GM12875 (cell line): Measurements from ENCODE around the gene ZNF467.

ENCODE experiments used
- H3K4me3 ChIP-seq: one replicate; pipeline ENCODE4 v1.5.1; 2011; ENCODE audit warnings: low read depth, low read length, control low read depth
- TF ChIP-seq, protein P1 (sequence below): IDR thresholded peaks from 2 replicates; pipeline ENCODE4 v1.5.1; 2011; ENCODE audit warnings: low read depth, mild to moderate bottlenecking, control low read depth, inconsistent platforms, low read length, moderate library complexity, borderline replicate concordance; ENCODE audit not compliant: insufficient read depth

Gene ZNF467

DNA sequence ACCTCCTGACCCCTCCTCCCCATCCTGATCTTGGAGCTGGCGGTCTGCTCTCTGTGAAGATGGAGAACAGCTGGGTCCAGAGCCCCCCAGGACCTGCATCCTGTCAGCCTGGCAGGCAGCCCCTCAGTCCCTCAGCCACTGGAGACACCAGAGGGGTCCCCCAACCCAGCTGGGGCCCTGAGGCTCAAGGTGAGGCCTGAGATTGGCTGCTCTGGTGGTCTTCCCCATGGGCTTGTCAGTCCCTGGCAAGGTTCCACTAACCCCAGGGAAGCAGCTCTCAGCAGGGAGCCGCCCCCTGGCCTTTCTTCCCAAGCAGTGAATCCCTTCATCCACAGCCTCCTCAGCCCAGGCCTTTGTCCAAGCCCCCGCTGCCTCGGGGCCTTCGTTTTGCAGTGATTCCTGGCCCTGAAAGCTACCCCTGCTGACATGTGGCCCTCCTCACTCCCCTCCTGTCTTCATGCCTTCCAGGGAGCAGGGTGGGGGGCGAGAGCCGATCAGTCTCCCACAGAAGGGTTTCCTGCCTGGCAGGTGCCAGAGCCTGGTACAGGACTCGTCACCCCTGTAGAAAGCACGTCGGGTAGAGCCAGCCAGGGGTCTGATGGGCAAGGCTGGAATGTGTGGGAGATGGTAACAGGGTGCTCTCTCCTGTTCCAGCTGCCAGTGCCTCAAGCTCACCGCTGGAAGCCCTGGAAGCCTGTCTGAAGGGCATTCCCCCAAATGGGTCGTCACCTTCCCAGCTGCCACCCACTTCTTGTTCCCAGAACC is 48.5 kb downstream of the ZNF467 start:
- H3K4me3 ChIP-seq, result no peak overlapping the region
- TF ChIP-seq, protein P1, sequence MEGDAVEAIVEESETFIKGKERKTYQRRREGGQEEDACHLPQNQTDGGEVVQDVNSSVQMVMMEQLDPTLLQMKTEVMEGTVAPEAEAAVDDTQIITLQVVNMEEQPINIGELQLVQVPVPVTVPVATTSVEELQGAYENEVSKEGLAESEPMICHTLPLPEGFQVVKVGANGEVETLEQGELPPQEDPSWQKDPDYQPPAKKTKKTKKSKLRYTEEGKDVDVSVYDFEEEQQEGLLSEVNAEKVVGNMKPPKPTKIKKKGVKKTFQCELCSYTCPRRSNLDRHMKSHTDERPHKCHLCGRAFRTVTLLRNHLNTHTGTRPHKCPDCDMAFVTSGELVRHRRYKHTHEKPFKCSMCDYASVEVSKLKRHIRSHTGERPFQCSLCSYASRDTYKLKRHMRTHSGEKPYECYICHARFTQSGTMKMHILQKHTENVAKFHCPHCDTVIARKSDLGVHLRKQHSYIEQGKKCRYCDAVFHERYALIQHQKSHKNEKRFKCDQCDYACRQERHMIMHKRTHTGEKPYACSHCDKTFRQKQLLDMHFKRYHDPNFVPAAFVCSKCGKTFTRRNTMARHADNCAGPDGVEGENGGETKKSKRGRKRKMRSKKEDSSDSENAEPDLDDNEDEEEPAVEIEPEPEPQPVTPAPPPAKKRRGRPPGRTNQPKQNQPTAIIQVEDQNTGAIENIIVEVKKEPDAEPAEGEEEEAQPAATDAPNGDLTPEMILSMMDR, result no peak

DNA sequence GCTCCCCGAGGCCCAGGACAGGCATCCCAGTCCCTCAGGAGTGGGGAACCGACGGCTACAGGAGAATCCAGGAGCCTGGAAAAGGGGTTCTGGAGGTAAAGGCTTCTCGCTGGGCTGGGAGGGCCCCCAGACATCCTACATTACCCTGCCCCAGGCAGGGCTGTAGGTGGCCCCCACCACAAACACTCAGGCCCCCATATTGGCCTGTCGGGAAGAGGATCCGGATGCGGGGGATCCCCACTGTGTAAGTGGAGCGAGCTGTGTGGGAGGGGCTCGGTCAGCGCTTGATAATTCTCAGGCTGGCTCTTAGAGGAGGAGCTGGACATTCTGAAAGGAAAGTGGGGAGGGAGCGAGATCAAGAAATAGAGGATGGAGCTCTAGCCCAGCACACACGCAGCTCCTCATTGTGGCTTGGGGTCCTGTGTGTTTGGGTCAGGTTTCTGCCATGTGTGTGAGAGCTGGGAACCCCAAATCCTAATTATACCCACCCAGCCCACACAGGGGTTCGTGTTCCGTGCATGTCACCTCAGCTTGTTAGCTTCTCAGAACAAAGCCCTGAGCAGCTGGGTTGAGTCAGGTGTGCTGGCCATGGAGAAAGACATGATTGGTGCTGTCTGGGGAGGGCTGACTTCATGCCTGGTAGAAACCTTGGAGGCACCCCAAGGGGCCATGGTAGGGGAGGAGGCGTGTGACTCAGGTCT is 49.4 kb downstream of the ZNF467 start:
- TF ChIP-seq, protein P1, result no peak
- no peak overlapping the region for H3K4me3 ChIP-seq

DNA sequence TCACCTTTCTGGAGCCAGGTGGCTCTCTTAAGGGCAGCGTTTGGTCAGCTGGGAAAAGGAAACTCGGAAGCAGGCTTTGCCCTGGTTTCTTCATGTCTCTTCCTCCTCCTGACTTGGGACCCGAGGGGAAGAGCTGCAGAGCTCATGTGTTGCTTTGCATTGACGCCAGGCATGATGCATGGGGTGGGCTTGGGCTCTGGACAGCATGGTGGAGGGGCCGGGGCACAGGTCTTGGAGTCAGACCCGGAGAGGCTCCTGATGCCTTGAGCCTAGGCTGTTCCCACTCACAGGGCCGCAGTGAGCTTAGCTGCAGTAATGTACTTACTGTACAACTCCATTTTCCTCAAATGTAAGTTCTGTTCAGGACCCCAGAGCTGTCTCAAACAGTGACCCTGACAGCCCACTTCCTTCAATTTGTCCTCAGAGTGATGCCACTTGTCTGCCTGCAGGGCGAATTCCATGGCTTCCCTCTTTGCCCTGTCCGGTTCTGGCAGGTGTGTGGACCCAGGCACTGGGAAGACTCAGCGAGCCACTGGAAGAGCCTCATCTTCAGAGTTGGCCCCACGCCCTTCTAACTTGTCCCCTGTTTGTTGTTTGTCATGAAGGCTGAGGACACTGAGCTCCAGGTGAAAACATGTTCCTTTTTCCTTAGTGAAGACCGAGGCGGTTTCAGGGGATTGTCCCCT is 50.2 kb downstream of the ZNF467 start:
- H3K4me3 ChIP-seq, result no peak overlapping the region
- TF ChIP-seq, protein P1, result no peak

DNA sequence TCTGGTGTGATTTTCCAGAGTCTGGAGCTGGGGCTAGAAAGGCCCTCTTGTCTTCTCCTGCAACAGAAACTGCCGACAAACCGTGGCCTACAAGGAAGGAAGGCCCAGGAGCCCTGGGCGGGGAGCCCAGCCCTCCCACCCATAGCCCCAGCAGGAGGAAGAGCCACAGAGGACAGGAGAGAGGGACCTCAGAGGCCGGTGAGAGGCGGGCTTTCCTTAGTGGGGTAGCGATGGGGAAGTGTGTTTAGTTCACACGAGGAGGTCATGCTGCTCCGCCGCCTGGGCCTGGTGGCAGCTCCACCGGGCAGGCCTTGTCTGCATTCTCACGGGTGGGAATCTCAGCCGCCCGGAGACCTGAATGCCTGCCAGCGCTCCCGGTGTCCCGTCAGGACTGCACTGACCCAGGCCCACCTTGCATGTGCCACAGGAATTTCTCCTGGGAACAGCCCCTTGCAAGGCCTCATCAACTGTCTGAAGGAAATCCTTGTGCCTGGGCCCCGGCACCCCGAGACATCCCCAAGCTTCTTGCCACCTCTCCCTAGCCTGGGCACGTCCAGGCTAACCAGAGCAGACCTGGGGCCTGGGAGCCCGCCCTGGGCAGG is 50.9 kb downstream of the ZNF467 start:
- H3K4me3 ChIP-seq, result no peak overlapping the region
- TF ChIP-seq, protein P1, result no peak

DNA sequence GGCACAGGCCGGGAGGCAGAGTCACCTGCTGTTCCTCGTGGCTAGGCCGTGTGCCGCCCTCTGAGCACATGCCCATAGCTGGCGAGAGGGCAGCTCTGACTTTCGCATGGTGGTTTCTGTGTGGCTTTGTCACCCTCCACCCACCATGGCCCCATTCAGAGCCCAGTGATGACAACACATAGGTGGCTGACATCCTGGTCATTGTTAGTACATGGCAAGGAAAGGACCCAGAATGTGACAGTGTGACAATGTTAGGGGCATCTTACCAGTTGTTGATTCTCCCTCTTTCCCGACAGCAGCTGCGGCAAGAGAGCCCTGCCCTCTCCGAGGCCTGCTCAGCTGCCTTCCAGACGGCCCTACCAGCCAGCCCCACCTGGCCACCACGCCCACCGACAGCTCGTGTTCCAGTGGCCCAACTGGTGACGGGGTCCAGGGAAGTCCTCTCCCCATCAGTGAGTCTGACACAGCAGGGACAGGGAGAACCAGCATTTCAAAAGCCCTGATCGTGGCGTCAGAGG is 52.2 kb downstream of the ZNF467 start:
- TF ChIP-seq, protein P1, result no peak
- H3K4me3 ChIP-seq, result no peak overlapping the region

DNA sequence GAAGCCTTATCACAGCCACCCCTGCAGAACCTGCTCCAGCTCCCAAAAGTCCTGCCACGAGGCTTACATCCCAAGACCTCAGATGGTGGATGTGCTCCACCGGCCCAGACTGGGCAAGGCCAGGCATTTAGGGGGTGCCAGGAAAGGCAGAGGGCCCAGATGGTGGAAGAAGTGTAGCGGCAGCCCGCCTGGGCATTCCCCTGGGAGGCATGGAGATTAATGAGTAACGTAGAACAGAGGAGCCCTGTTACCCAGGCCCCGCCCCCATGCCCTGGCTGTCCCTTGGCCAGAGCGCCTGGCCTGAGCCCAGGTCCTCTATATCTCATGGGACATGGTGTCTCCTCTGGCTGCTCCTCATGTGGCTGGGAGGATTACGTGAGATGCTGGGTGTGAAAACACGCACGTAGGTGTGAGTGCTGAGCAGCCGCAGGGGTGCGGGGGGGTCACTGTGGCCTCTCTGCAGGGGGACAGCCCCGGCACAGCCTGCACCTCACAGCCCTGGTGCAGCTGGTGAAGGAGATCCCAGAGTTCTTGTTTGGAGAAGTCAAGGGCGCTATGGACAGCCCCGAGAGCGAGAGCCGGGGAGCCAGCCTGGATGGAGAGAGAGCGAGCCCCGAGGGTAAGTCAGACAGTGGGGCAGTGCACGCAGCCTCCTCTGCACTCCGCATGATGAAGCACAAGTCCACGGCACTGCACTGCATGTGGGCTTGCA is 52.9 kb downstream of the ZNF467 start:
- TF ChIP-seq, protein P1, result no peak
- no peak overlapping the region for H3K4me3 ChIP-seq
